GM18858 (cell line): ENCODE measurements around the gene DPH6.

Experiments used
- ATAC-seq: cut with Tn5 transposase; IDR thresholded peaks from one replicate; pipeline ENCODE4 v1.9.1; 2021; ENCODE audit not compliant: unreplicated experiment

Gene DPH6

DNA sequence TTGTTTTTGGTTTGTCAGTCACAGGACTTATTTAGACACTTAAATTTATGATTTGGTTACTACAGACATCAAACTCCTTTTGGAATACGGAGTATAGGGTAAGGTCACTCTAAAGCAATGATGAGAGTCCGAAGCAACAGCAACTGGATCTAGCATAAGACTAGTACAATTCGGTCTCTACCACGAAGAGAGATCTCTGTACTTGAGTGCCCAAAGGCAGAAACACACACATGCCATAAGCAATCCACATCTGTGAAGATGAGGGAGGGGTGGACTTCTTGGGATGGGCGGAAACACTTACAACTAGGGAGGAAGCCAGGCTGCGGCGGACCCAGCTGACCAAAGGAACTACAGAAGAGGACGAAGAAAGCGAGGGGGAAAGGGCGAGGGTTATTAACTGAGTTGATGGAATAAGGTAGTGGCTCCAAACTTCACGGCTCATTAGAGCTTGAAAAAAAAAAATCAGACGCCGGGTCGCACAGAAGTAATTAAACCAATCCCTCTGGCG is 595 bp downstream of the DPH6 start:
- ATAC-seq = peak; percentile 13

DNA sequence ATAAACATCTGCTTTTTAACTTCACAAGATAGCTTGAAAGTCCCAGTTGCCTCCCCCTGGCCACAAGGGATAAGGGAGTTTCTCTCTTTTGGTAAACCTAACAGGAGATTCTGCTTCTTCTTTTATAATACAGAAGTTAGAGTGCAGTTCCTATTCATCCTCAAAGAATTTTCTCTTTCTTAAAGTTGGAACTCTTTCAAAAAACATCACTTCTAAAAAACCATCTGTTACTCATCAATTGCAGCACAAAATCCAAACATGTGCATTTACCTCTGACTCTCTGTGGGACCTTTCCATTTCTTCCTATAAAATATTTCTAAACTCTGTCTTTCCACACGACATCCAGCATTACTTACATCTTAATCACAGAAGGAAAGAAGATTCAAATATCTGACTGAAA is 5.1 kb downstream of the DPH6 start:
- no peak for ATAC-seq

DNA sequence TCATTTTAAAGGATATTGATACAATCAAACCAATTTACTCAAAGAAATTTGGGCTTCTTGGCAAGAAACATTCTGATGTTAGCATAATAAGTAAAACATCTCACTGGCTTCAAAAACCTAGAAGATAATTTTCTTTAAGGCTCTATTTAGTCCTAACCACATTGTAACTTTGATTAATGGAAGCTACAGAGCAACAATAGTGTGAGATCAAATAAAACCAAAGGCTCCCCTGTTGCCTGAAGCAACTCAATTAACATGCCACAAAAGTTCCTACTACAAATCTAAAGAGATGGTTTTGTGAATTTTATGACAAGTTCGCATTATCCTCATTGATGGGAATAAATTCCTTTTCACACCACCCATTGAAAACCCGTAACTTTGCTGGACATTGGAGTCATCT is 5.9 kb downstream of the DPH6 start:
- ATAC-seq = no peak

DNA sequence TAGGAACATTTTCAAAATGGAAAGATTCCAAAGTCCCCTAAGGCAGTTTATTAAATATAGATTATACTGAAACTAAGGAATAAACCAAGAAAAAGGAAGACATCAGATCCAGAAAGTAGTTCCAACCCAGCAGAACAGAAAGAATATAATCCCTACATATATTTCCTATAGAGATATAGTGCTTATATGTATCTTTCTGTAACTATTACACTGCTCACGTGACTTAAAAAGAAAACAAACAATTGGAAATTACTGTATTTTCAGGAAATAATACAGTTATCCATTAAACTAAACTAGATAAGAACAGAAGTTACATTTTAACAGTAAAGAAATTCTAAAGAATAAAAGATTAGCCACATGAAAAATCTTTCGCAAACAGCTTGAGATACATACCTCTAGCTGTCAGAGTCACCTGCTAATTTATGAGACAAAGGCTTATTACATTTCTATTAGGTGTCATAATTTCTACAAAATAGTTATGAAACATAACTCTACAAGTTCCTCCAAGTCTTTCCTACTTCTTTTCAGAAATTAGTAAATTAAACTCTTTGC is 10.5 kb downstream of the DPH6 start:
- no peak for ATAC-seq

DNA sequence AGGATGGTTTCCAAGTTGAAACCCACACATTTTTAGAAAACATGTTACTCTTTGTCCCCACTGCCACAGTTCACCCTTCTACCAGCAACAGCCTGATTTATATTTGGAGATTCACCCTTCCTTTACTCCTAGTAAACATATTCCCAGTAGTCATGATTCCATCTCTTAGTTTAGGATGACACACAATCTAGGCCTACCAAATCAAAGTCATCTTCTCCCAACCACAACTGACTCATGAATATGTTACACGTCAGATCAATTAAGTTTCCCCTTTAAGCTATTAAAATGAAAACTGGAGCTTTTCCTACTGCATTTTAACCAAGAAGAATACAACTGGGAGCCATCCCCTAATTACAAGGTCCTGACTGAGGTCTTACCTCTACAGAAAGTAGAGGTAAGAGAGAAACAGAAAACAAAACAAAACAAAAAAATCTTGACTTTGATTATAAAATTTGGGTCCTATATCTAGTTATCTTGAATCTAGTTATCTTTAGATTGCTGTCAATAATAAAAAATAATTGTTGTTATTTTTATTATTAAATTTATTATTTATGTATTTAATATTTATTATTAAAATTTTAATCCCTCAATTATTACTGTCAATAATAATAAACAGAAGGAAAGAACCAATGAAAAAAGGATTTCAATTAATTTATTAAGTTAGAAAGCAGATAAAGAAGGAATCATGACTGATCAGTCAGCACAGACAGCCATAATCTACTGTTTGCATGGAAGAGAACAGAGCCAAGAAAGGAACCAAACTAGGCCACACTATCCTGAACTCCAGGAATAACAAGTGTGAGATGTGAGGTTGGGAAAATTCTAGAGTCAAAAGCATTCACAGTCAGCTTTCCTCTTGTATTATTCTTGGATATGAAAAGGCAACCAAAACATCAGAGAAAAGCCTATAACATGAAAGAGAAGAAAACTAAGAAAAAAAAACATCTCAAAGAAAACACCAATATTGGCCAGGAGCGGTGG is 12.5 kb downstream of the DPH6 start:
- no peak for ATAC-seq

DNA sequence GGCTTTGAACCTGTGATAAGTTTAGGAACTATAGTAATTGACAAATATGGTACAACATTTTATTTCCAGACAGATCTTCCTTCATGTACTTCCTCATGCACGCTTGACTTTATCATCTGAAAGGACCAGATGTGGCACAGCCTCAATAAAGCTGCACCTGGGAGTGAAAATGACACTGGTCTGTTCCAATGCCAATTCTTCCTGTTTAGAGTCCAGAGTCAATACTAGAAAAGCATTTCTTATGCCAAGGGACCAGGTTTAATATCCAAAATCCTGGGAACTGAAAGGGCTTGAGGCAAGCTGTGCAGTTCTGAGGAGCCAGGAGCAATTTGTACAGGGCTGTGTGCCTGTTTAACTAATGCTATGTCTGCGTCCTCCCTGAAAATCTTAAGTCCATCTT is 15.3 kb downstream of the DPH6 start:
- no peak for ATAC-seq

DNA sequence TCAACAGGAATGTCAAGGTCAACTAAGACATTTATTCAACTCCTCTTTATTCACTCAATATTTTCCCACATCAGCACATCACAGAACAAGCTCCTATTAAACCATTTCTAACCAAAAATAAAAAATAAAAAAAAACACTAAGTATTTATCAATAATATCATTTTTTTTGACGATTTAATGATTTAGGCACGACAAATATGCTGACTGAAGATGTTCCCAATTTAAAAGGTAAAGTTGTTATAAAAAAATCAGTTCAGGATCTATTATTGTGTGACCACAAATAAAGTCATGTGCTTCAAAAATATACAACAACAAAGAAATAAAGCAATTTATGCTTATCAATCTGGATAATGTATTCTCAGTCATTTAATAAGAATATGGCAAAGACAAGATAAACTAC is 16.2 kb downstream of the DPH6 start:
- ATAC-seq = no peak

DNA sequence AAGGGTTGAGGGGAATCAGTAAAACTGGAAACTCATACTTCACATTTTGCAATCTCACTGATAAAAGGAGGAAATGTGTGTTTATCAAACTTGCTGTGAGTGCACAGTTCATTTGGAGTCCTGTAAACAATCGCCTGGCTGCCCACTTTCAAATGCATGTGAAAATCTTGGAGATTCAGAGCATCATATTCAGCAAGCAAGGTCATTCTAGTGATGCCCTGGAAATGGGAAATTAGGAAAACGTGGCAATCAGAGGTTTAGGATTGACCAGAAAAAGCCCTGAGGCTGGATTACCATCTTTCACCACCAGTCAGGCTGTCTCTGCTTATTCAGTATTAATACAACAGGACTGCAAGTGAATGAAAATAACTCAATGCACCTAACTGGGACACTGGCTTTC is 23.9 kb downstream of the DPH6 start:
- ATAC-seq = no peak

DNA sequence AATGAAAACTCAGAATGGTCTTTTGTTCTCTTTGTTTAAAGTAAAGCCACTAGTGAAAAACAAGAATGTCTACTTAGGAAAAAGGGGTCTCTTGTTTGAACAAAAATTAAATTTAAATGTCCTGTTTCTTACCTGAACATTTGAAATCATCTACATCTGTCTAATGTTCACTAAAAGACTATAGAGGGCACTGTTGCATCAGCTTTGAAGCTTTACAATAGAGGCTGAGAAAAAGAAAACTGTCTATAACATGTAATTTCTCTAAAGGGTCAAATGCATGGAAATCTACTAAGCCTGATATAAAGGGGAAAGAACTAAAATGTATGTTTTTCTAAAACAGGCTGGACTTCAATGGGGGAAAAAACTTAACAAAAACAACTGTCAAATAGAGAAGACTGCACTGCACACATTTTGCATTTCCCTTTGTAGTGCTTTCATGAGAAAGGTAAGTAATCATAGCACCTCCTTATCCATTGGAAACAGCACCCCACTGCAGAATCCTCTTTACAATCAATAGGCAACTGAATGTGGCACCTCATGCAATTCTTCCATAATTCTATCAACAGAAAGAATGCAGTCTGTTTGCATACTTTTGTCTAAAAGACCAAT is 26.3 kb downstream of the DPH6 start:
- ATAC-seq = no peak

DNA sequence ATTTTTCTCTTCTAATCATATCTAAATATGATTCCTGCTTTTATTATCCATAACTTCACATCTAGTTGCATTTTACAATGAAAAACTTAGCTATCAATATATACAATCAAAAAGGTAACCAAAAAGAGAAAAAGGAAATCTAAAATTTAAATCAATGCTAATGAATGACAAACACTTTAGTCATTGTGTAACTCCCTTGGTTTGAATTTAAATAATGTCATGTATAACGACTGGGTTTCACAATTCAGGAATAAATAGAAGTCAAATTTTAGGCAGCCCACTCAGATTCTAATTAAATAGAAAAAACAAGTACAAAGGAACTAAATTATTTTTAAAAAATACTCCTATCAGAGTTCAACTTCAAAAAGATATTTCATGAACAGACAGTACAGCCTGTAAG is 26.9 kb downstream of the DPH6 start:
- no peak for ATAC-seq

DNA sequence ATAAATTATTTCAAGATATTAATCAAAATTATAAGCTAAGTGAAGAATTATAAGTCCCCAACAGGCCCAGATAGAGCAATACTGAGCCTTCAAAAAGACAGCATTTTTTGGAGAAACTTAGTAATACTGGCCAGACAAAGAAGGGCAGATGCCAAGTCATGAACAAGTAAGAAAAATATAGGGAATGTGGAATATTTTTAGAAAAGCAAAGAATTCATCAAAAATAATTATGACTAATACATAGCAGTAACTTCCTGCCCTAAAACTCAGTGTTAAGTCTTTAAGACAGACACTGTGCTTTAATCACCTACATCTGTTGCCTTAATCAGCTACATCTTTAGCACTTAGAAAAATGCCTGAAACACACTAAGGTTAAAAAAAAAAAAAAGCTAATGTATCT is 31.2 kb downstream of the DPH6 start:
- no peak for ATAC-seq

DNA sequence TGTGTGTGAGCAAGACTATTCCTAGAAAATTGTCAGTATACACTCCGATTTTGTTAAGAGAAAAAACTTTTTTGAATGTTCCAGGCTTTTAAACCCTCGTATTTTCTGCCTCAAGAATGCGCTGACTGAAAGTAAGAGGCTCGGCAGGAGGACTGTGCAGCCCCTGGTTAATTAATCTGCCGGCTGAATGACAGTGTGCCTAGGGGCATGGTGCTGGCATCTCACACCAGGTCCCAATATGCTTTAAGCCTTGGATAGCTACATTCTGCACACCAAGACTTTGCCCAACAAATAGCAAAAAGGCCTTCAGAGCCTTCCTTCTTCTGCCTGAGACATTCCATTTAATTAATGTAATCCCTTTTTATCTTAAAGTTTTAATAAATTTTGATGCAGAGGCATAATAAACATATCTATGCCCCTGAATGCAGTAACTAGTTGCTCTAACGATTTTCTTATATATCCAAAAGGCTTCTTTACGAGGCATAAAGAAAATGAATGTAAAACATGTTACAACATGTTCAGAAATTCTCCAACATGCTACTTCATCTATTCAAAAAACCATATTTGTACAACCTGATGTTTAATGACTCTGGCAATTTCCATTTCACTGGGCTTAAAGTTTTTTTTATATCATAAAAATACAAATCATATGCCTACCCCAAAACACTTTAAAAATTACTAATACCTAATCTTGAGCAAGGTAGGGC is 37.9 kb downstream of the DPH6 start:
- no peak for ATAC-seq

DNA sequence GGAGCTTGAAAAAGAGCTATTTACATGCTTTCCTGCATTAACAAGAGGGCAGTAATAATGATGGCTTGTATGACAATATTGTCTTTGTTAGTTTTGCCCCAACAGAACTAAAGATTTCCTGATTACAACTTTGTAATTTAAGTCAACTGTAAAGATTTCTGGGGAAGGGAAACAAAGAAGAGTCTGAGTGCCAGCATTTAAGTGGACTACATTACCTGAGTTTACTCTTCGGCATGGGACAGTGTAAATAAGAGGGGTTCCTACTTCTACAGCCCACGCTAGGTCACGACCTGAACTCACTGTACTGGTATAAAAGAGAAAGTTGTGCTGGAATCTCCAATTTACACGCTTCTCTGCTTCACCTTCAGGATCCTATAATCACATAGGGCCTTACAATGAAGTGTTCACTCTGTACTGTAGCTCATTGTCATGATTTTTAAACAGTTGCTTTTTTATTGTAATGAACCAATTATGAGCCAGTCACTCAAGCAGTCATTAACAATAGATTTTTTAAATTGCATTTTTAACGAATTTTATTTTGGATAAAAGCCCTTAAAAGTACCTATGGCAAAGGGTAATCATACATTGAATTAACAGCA is 39.6 kb downstream of the DPH6 start:
- ATAC-seq = no peak

DNA sequence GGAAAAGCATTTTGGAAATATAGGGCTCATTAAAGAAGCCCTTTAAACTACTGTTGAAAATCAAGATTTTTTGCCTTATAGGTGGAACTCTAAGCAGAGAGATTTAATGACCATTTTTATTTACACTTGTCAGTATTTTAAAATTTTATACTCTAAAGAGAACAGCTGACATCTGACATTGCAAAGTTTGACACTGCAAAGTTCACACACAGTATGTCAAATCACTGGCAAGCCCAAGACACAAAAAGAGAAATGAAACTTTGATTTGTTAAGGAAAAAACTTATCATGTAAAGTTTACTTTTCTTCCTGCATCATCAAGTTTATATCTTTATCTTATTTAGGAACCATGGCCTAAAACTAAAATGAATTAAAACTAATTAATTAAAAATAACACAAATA is 40.2 kb downstream of the DPH6 start:
- no peak for ATAC-seq

DNA sequence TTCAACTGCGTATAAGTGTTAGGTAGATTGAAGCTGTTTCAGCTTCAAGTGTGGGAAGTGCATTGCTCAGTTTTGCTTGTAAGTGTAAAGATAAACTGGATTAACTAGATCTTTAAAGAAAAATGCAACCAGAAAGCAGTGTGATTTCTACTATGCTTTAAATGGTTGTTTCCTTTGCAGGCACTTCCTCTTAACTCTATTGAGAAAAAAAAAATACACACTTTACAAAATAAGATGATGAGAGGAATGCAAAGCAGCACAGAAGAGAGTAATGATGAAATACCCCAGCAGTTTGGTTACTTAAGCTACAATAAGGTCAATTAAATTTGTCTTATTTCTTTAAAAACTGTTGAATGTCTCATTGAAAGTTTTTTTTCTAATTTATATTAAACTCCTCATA is 40.8 kb downstream of the DPH6 start:
- ATAC-seq = no peak

DNA sequence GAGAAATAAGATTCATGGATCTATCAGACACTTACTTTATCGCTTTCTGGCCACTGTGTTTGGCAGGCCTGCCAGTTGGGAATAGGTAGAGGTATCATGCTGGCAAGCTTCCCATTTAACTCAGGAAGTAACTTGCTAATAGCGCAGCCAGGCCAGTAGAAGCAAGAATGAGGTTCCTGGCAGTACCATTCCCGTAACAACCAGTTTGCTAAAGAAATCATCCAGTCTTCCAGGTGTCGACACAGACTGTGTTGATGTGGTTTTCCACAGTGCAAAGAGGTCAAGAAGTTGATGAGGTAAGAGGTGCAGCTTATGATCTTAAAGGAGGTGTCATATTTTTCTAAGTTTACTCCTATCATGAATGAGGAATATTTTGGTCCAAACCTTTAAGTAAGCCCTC is 46.2 kb downstream of the DPH6 start:
- no peak for ATAC-seq

DNA sequence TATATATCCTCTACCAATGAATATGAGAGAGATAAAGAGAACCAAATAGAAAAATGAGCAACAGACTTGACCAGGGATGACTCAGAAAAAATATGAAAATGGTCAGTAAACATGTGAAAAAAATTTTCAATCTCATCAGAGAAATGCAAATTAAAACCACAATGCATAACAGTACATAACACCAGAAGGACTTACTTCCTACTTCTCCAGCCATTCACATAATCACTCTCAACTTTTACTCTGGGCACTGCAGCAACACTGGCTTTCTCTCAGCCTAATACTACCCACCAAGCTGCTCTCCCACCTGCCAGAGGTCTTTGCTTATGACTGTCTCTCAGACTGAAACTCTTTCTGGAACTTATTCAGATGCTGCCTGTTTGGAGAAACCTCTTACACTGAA is 49.4 kb downstream of the DPH6 start:
- ATAC-seq = peak; percentile 99

DNA sequence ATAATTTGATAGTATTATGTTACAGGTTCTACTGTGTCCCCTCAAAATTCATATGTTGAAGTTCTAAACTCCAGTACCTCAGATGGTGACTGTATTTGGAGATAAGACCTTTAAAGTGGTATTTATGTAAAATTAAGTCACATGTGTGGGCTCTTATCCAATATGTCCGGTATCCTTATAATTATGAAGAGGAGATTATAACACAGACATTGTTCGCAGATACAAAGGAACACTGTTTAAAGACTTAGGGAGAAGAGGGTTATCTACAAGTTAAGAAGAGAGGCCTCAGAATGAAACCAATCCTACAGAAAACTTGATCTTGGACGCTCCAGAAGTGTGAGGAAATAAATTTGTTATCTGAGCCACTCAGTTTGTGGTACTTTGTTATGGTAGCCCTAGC is 50.9 kb downstream of the DPH6 start:
- no peak for ATAC-seq

DNA sequence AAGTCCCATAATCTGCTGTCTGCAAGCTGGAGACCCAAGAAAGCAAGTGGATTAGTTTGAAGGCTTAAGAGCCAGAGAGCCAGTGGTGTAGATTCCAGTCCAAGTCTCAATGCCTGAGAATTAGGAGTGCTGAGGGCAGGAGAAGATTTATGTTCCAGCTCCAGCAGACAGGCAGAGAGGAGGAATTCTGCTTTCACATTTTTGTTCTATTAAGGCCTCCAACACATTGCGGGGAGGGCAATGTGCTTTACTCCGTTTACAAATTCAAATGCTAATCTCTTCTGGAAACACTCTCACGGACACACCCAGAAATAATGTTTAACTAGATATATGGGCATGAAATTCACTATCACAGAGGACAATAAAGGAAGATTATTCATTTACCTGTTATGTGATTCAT is 54.0 kb downstream of the DPH6 start:
- ATAC-seq = no peak

DNA sequence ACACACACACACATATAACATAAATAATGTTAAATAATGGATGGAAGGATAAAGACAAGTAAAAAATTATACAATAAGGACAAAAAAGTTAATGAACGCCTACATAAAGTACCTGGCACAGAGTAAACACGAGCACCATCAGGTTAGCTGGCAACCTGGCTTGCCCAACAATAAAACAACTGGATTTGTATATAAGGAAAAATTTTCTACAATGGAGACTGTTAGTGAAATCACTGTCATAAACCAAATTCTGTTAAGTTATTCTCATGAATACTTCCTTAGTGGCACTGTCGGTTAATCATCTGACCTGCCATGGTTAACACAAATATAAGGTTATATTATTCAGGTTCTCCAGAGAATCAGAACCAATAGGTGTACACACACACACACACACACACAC is 54.8 kb downstream of the DPH6 start:
- ATAC-seq = no peak

DNA sequence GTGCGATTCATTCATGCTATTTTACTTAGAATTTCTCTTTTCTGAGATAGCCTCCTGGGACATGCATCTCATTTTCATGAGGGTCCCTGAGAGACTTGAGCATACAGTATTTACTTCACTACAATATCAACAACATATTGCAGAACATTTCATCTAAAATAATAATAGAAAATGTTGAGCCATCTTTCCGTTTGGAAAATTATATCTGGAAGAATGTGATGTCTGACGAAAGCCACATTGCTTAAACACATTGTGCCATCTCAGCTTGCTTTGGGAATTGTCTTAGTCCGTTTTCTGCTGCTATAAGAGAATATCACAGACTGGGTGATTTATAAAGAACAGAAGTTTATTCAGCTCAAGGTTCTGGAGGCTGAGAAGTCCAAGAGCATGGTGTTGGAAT is 55.5 kb downstream of the DPH6 start:
- no peak for ATAC-seq
